C1 segment of cervical spinal cord (tissue), 14 donors: ENCODE data around the gene NDRG2.

Experiments
- DNase-seq, 14 donors: peaks; one replicate each; lab custom pipeline; 2025; lab: John Stamatoyannopoulos, UW

The NDRG2 gene

DNA sequence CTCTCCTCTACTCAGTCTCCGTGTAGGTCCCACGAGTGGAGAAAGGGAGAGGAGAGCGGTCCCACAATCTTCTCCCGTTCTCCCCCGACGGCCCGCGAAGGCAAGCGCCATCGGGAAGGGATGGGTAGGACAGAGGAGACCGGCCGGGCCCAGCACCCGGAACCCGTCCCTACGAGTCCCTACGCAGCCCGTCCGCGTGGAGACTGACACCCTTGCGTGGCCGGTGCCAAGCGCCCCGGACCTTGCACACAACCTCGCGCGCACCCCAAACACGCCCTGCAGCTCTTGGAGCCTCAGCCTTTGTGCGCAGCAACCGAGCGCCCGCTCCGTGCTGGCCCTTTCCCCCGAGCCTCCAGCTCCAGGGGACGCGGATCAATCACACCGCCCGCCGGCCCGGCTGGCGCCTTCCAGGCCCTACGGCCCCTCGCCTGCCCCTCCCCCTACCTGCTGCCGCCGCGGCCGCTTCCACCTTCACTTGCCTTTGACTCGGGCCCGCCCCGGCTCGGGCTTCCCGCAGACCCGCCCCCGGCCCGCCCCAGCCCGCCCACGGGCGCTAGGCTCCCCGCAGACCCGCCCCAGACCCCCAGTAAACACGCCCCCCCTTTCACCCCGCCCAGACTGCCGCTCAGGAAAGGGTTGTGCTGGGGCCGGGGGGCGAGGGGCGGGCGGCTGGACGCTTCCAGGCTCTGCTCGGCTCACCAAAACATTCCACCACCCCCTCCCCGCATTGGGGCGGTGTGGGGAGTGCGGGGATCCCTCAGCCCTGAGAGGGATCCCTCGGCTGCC, at the start of gene NDRG2:
TSS of gene NDRG2 (minus strand) at position 477 of the 786 bp plus-strand sequence. CDS start 1,746 bp downstream, outside the sequence.
- DNase-seq: peak in 10 of 14 donors; percentile 67 to 91 (median 78)

GRCh38 chr14:21073921-21074320, 49.1 kb upstream of the NDRG2 start:
- DNase-seq: no peak

GRCh38 chr14:21072781-21073339, 48.0 kb upstream of the NDRG2 start:
- DNase-seq: peak in 1 of 14 donors; percentile 12

DNA sequence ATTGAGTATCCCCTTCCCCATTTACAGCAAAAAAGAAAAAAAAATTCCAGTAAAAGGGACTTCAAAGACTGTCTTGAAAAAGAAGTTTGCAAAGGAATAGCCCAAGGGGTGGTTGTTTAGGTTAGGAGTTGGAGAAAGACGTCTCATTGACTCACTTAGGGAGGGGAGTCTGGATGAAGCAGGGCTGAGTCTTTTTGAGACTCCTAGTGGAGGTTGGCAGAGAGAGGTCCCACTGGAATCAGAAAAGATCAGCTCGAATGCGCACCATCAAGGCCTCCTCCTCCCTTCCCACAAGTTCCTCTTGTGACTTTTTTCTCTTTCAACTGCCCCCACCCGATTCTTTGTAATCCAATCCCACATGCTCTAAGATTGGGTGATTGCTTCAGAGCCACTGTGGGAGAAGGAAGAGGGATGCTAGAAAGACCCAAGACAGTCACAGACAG, 47.2 kb upstream of the NDRG2 start:
- peak in 5 of 14 donors; percentile 9 to 42 (median 16) for DNase-seq

DNA sequence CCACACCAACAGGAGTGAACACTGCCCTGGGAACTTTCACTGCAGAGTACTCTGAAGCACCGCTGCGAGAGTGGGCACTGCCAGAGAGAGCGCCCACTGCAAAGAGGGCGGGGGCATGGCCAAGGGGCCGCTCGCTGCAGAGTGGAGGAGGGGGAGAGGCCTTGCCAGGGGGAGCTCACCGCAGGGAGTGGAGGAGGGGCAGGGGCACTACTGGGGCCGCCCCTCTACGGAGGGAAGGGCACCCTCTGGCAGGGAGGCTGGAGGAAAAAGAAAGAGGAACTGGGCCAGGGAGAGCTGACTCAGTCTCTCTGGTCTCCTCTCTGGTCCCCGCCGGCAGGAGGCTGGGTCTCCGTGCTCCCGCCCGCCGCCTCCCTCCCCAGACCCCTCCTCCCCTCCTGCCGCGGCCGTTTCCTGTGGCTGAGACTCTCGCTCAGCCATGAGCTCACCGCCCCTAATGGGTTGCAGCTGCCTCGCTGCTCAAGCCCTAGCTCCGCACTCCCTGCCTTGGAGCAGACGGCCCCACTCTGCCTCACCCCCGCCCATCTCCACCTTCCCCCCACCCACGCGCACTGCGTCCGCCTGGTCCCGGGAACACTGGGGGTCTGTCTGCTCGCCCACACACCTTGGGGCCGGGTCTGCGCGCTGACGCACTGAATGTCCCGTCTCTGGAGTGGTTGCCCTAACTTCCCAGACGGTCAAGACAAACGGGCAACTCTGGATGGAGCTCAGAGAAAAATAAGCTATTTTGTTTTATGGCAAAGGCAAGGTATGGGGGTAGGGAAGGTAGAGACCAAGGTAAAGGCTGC, 46.6 kb upstream of the NDRG2 start:
- peak in 13 of 14 donors; percentile 44 to 88 (median 74) for DNase-seq

DNA sequence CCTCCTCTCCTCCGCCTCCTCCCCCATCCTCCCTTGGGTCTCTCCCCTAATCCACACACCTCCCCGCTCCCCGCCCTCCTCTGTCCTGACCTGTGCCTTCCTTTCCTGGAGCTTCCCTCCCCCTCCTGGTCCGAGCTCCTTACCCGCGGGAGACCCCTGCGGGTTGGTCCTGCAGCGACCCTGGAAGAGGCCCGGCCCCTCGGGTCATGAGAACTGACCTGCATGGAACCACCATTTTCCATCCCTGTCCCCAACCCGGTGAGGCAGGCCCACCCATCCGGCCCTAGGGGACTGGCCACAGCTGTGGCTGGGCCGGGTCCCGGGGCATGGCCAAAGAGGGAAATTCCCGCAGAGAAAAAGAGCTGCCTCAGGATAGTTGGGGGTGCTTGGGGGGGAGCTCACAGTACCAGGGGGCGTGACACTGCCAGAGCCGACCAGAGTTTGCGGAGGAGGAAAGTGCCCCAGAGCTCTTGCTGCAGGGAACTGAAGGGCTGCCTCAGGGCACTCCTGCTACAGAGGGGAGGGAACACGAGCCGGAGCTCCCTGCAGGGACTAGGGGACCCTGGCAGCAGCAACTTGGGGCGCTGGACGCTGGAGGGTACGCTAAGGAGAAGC, 45.9 kb upstream of the NDRG2 start:
- DNase-seq: peak in 12 of 14 donors; percentile 39 to 78 (median 71)

DNA sequence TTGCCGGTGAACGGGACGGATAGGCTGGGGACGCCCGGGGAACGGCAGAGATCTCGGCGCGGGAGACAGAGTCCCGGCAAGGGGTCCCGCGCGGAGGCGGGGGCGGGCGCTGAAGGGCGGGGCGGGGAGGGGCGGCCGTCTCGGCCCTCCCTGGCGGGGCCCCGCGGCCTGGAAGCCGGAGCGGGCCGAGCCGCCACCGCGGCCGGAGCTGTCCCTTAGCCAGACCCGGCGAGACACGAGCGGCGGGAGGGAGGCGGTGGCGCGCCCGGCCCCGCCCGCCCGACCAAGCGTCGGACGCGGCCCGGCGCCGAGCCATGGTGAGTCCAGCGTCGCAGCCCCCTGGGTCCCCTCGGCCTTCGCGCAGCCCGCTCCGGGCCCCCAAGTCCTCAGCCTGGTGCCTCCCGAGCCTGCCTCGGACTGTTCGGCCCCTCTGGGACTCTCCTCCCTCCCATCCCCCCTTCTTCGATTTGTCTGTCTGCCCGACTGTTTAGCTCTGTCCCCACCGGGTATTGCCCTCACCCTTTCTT, 45.3 kb upstream of the NDRG2 start, which contains the start of gene ARHGEF40:
TSS of gene ARHGEF40 (plus strand) at position 222 of the 527 bp plus-strand sequence. CDS start at position 315, 93 bp downstream.
- DNase-seq: peak in 13 of 14 donors; percentile 61 to 85 (median 78)

DNA sequence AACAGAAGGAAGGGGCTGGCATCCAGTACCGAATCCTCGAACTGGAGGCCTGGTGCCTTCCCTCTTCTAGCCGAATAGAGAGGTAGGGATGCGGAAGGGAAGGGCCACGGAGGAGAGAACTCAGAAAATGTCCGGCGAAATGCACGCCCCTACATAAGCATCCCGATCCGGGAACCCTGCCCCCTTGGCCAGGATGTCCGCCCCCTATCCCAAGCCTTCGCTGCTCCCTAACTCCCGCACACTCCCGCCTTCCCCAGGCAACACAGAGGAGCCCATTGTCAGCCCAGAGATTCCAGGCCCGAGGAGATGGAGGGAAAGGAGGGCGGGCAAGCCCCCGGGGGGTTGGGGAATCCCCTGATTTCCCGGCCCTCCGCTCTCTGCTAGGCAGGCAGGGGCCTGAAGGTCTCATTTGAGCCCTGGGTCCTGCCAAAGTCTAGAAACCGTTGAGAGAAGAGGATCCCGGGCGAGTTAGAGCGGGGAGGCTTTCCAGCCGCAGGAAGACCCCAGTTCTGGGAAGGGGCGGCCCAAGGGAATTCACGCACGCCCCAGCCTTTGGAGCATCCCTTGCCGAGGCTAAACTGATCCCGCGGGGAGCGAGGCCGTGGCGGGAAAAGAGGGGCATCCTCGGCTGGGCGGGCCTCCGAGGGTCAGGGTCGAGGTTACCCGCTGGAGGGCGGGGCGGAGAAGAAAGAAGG, 44.7 kb upstream of the NDRG2 start:
- DNase-seq: peak in 12 of 14 donors; percentile 52 to 84 (median 64)

- DNase-seq: peak in 12 of 14 donors; percentile 25 to 71 (median 50)
These were observed 43.9 kb upstream of the NDRG2 start for GRCh38 chr14:21068521-21069387.

DNA sequence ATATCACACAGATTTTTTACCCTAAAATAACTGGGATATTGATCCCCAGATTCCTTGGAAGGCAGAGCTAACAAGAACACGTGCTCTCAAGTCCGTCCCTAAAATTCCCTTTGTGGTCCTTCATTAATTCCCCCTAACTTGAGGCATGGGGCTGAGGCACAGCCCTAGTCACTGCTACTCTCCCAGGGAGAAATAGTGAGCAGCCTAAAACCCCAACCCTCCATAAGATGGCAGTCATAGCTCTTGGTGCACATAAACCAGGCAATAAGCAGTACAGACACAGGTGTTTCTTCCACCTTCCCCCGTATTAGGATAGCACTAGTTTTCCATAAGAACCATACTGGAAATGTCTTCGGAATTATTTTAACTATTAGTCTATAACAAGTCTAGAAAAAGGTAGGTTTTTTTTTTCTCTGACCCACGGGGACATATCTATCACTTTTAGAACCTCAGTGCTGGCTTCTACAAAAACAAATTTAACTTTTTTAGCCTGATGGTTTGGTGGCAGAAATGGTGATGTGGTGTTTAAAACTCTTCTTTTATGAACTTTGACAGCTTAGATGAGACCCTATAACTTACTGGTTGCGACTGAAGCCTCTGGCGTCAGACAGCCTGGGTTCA, 42.1 kb upstream of the NDRG2 start:
- DNase-seq: no peak

DNA sequence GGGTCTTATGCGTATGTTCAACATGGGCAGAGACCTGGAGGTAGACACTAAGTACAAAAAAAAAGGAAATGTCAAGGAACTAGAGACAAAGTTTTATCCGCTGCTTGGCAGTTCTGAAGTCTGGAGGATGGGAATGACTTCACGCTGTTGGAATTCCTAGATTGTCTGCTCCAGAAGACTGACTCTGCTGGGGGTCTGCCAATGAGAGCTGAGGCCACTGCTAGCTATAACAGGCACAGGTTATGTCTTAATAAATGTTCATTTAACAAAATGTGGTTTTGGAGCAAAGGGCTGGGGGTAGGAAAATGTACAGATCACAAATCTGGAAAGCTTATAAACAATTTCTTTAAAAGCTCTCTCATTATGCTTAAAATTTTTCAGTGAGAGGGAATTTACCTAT, 38.6 kb upstream of the NDRG2 start:
- DNase-seq: no peak

- DNase-seq: no peak
These were observed 36.4 kb upstream of the NDRG2 start for GRCh38 chr14:21061347-21061668.

GRCh38 chr14:21060614-21061346, 35.9 kb upstream of the NDRG2 start:
- no peak for DNase-seq

DNA sequence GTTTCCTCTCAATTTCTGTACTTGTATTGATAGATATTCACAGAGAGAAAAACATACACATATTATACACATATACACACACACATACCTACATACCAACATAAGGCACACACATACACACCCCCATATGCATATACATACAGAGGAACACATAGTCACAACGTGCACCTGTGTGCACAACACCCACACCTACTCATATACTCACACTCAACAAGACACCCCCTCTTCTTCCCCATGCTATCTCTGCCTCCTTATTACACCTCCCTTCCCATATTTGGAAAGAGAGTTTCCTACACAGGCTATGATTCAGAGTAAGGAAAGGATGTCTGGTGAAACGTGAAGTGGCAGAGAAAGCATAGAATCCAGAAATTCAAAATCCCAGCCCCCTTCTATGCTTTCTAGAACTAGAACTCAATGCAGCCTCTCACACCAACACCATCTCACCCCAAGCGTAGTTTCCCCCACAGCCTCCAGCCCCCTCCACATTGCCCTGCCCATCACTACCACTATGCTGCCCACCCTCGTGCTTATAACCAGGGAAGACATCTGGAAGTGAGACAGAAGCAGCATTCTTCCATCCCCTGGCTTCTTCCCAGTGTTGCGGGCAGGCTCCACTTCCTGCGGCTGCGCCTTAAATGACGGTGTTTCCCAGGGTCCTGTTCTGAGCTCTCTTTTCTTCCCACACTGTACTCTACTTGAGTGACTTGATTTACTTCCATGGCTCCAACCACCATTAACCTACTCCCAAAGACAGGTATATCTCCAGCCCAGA, 35.2 kb upstream of the NDRG2 start:
- peak in 1 of 14 donors; percentile 4 for DNase-seq

GRCh38 chr14:21058903-21059302, 34.0 kb upstream of the NDRG2 start:
- DNase-seq: no peak

DNA sequence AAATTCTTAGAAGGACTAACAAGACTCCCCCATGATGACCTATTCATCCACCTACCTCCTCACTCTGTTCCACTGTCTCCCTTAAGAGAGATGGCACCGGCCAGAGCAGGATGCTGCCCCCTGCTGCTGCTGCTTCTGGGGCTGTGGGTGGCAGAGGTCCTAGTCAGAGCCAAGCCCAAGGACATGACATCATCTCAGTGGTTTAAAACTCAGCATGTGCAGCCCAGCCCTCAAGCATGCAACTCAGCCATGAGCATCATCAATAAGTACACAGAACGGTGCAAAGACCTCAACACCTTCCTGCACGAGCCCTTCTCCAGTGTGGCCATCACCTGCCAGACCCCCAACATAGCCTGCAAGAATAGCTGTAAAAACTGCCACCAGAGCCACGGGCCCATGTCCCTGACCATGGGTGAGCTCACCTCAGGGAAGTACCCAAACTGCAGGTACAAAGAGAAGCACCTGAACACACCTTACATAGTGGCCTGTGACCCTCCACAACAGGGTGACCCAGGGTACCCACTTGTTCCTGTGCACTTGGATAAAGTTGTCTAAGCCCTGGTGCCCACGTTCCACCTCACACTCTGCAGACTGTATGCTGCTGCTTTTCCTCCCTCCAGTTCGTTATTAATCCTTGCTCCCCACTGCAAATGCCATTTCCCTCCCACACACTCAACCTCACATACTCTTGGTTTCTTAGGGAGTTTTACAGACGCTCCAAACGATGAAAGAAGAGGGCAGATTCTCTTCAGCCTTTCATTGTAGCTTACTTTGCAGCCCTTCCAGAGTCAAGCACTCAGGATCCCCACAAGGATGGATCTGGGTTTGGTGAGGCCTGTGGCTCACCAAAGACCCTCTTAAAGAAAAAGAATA, 33.2 kb upstream of the NDRG2 start, which contains the start of gene RNASE8:
TSS of gene RNASE8 (plus strand) at position 20 of the 873 bp plus-strand sequence. CDS start at position 91, 71 bp downstream.
- DNase-seq: no peak
